ENCODE measurements around the gene PLEKHM2. TPM values are rescaled to one million over a fixed set of nuclear protein-coding genes. Genes with fewer than 3 reads are reported as not detected.

PLEKHM2 gene
- total RNA-seq, 1 donor from 2014 or later: 60.6 TPM

DNA sequence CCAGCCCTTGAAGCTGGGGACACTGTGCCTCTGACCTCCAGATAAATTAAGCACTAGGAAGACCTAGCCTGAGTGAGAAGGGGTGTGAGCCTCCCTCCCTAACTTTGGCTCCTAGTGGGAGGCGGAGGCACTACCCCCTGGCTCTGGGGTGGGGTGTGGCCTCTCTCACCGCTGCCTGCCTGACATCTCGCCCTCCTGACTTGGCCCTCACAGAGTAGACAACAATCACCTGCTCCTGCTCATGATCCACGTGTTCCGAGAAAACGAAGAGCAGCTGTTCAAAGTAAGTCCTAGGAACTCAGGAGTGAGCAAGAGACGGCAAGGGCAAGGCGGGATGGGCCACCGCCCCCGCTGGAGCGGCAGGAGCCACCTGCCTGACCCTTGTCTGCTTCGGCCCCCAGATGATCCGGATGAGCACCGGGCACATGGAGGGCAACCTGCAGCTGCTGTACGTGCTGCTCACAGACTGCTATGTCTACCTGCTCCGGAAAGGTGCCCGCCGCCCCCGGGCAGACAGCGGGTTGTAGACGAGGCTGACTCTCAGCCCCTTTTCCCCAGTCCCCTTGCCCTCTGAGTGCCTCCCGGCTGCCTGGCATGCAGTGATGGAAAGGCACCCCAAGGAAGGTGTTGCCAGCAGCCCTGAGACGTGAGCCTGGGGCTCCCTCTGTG lies 43.9 kb downstream of the PLEKHM2 start:
- Mint-ChIP-seq H3K9me3 (no peaks in the 10 kb centered on the region), H3K4me3 (no peak overlapping the region)
- TF ChIP-seq, protein P1, sequence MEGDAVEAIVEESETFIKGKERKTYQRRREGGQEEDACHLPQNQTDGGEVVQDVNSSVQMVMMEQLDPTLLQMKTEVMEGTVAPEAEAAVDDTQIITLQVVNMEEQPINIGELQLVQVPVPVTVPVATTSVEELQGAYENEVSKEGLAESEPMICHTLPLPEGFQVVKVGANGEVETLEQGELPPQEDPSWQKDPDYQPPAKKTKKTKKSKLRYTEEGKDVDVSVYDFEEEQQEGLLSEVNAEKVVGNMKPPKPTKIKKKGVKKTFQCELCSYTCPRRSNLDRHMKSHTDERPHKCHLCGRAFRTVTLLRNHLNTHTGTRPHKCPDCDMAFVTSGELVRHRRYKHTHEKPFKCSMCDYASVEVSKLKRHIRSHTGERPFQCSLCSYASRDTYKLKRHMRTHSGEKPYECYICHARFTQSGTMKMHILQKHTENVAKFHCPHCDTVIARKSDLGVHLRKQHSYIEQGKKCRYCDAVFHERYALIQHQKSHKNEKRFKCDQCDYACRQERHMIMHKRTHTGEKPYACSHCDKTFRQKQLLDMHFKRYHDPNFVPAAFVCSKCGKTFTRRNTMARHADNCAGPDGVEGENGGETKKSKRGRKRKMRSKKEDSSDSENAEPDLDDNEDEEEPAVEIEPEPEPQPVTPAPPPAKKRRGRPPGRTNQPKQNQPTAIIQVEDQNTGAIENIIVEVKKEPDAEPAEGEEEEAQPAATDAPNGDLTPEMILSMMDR (IDR thresholded peaks at IDR 0.05; ENCODE audit: unreplicated experiment): no peak

GRCh38 chr1:15728937-15729657 lies 45.0 kb downstream of the PLEKHM2 start:
- DNase-seq (ENCODE audit: low spot score in 2 of 2, unreplicated experiment in 2 of 2): no peak
- no peaks in the 10 kb centered on the region for H3K4me1 Mint-ChIP-seq
- no peak overlapping the region for H3K27ac Mint-ChIP-seq
- TF ChIP-seq, protein P1 (IDR thresholded peaks at IDR 0.05; ENCODE audit: unreplicated experiment): no peak
- no peaks in the 10 kb centered on the region for H3K9me3 Mint-ChIP-seq
- peaks cover 19% of the 10 kb centered on the region for H3K36me3 Mint-ChIP-seq
- H3K27me3 Mint-ChIP-seq (ENCODE audit: low read depth): no peaks in the 10 kb centered on the region
- no peak overlapping the region for H3K4me3 Mint-ChIP-seq

More for the DNA sequence above, 43.9 kb downstream of the PLEKHM2 start:
- Mint-ChIP-seq H3K4me1 (no peaks in the 10 kb centered on the region), H3K27me3 (ENCODE audit: low read depth) (no peaks in the 10 kb centered on the region), H3K27ac (no peak overlapping the region), H3K36me3 (peaks cover 19% of the 10 kb centered on the region)
- no peak for DNase-seq (ENCODE audit: low spot score in 2 of 2, unreplicated experiment in 2 of 2)

DNA sequence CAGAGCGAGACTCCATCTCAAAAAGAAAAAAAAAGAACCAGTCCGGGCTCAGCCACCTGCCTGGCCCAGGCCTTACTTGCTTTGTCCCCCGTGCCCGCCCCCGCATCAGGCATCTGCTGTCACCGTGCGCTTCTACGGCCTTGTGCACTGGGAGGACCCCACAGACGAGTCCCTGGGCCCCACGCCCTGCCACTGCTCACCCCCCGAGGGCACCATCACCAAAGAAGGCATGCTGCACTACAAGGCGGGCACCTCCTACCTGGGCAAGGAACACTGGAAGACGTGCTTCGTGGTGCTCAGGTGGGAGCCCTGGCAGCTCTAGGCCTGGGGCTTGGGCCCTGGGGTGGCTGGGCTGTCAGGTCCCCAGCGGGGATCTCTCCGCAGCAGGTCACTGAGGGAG lies 46.3 kb downstream of the PLEKHM2 start:
- Mint-ChIP-seq H3K4me1 (no peaks in the 10 kb centered on the region), H3K27me3 (ENCODE audit: low read depth) (no peaks in the 10 kb centered on the region), H3K36me3 (peaks cover 16% of the 10 kb centered on the region), H3K9me3 (no peaks in the 10 kb centered on the region), H3K4me3 (no peak overlapping the region), H3K27ac (no peak overlapping the region)
- no peak for DNase-seq (ENCODE audit: low spot score in 2 of 2, unreplicated experiment in 2 of 2)
- TF ChIP-seq, protein P1 (IDR thresholded peaks at IDR 0.05; ENCODE audit: unreplicated experiment): no peak

DNA sequence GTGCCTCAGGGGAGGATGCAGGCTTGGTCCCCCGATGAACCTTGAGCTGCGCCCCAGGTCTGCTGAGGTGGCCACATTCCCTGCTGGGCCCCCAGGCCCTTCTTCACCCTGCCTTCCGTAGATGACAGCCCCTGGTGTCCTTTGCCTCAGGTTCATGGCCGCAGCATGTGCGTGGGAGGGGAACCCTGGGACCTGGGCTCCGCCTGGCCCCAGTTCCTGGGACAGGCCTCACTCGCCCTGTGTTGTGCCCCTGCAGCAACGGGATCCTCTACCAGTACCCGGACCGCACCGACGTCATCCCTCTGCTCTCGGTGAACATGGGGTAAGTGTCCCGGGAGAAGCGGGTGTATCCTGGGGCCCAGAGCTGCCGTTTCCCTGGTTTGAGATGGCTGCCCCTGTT lies 46.8 kb downstream of the PLEKHM2 start:
- no peak overlapping the region for H3K4me3 Mint-ChIP-seq
- no peaks in the 10 kb centered on the region for H3K27me3 Mint-ChIP-seq (ENCODE audit: low read depth)
- TF ChIP-seq, protein P1 (IDR thresholded peaks at IDR 0.05; ENCODE audit: unreplicated experiment): no peak
- H3K4me1 Mint-ChIP-seq: no peaks in the 10 kb centered on the region
- DNase-seq (ENCODE audit: low spot score in 2 of 2, unreplicated experiment in 2 of 2): no peak
- H3K36me3 Mint-ChIP-seq: peaks cover 16% of the 10 kb centered on the region
- H3K27ac Mint-ChIP-seq: no peak overlapping the region
- no peaks in the 10 kb centered on the region for H3K9me3 Mint-ChIP-seq

DNA sequence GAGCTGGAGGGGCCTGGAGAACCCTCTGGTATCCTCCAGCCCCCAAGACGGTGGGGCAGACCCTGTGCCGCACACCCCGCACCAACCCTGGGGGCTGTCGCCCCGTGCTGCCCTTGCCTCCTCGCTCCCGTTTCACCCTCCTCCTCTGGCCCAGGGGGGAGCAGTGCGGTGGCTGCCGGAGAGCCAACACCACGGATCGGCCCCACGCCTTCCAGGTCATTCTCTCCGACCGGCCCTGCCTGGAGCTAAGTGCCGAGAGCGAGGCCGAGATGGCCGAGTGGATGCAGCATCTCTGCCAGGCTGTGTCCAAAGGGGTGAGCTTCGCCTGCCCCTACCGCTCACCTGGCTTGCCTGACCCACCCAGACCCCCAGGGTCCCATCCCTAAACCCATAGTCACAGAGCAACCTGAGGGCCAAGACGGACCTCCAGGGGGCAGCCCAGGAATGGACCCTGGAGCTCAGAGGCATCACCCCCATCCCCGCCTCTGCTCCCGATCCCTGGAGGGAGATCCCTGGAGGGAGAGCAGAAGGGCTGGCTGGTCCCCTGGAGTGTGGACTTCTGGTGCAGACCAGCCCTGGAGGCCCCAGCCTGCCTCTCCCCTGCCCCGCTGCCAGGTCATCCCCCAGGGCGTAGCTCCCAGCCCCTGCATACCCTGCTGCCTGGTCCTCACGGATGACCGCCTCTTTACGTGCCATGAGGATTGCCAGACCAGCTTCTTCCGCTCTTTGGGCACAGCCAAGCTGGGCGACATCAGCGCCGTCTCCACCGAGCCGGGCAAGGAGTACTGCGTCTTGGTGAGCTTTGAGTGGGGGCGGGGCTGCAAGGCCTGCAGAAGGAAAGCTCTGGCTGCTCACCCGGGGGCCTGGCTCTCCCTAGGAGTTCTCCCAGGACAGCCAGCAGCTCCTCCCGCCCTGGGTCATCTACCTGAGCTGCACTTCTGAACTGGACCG lies 47.9 kb downstream of the PLEKHM2 start:
- Mint-ChIP-seq H3K27me3 (ENCODE audit: low read depth) (no peaks in the 10 kb centered on the region), H3K9me3 (no peaks in the 10 kb centered on the region), H3K4me1 (no peaks in the 10 kb centered on the region), H3K27ac (no peak overlapping the region), H3K4me3 (no peak overlapping the region), H3K36me3 (peaks cover 13% of the 10 kb centered on the region)
- no peak for DNase-seq (ENCODE audit: low spot score in 2 of 2, unreplicated experiment in 2 of 2)
- TF ChIP-seq, protein P1 (IDR thresholded peaks at IDR 0.05; ENCODE audit: unreplicated experiment): no peak
